ENCODE data around the gene MAGI2.

The MAGI2 gene

DNA sequence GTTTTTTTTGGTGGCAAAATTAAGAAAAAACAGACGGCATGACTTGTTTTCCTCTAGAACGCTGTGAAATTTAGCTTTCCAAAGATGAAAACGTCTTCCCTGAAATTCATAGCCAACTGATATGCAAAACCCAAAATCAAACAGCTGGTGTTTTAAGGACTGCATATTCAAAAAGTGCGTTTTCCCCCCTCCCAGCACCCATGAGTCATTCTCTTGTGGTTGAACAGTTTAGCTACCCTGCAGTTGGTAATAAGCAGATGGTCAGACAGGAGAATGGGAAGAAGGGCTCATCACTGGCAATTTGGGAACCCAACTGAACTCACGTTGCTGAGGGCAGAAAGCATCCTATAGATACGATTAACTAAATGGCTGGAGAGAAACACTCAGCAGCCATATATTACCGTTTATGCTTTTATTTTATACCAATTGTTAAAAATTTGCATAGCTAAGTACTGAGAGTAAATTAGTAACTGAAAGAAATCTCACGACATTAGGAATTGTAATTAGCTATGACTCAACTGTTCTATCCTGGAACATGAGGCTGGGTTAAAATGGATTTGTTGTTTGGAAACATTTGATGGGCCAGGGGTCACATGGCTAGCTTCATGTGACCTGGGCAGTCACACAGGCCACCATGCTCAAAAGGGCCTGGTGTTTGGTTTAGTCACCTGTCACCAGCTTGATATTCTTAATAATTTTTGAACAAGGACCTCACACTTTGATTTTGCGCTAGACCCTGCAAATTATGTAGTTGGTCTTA, 1311.8 kb downstream of the MAGI2 start:
- H3K4me3 ChIP-seq (ENCODE audit: low read depth, low read length) = no peak overlapping the region
- peak; percentile 8 for DNase-seq (ENCODE audit: low read depth)
- TF ChIP-seq, protein P1, sequence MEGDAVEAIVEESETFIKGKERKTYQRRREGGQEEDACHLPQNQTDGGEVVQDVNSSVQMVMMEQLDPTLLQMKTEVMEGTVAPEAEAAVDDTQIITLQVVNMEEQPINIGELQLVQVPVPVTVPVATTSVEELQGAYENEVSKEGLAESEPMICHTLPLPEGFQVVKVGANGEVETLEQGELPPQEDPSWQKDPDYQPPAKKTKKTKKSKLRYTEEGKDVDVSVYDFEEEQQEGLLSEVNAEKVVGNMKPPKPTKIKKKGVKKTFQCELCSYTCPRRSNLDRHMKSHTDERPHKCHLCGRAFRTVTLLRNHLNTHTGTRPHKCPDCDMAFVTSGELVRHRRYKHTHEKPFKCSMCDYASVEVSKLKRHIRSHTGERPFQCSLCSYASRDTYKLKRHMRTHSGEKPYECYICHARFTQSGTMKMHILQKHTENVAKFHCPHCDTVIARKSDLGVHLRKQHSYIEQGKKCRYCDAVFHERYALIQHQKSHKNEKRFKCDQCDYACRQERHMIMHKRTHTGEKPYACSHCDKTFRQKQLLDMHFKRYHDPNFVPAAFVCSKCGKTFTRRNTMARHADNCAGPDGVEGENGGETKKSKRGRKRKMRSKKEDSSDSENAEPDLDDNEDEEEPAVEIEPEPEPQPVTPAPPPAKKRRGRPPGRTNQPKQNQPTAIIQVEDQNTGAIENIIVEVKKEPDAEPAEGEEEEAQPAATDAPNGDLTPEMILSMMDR (conservative IDR thresholded peaks at IDR 0.05; ENCODE audit: low read depth, low read length) = no peak

DNA sequence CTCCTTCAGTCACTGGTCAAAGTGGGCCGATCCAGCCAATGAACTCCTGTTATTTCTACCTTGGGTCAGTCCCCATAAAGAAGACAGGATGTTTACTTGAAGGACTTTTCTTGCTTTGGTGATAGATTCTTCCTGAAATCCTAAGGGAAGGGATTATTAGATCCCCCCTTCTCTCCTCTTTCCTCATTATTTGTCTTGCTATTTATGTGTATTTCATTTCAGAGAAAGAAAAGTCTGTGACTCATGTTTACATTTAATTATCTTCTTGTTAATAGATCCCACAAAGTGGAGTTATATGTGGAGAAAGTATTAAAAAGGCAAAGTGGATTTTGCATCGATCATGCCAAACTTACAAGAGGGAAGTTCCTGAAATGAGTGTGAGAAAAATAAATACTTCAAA, 1313.4 kb downstream of the MAGI2 start:
- no peak for DNase-seq (ENCODE audit: low read depth)
- H3K4me3 ChIP-seq (ENCODE audit: low read depth, low read length) = no peak overlapping the region
- TF ChIP-seq, protein P1 (conservative IDR thresholded peaks at IDR 0.05; ENCODE audit: low read depth, low read length) = no peak

DNA sequence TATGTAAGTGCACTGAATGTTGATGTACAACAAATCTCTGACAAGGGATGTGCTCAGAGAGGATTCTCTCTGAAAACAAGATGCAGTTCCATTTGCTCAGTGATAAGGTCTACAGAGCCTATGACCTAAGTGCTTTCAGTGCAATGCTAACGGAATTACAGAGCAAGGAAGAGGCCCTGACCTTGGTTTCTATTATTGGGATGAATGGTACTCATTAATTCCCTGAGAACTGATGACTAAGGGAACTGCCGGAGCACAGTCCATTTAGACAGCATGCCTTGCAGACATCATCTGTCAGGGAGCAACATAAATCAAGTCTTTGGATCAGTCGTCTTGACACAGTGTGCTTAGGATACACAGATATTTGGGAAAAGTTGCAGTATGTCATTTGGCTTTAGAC, 1314.1 kb downstream of the MAGI2 start:
- TF ChIP-seq, protein P1 (conservative IDR thresholded peaks at IDR 0.05; ENCODE audit: low read depth, low read length) = no peak
- no peak for DNase-seq (ENCODE audit: low read depth)
- no peak overlapping the region for H3K4me3 ChIP-seq (ENCODE audit: low read depth, low read length)

DNA sequence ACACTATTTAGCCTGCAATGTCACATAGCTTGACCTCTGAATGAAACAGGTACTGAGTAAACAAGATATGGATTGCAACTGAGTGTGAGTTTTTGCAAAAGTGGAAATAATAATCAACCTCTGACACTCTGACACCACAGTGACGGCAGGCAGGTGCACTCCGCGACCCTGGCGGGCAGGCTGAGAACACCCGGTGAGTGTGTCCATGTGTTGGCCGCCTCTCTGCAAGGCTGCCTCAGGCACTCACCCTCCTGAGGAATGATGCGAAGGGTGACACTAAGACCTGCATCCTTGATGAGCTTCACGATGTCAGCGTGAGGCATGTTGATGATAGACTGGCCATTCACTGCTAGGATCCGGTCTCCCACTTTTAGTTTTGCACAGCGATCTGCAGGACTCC, 1318.7 kb downstream of the MAGI2 start:
- no peak for DNase-seq (ENCODE audit: low read depth)
- TF ChIP-seq, protein P1 (conservative IDR thresholded peaks at IDR 0.05; ENCODE audit: low read depth, low read length) = no peak
- no peak overlapping the region for H3K4me3 ChIP-seq (ENCODE audit: low read depth, low read length)

DNA sequence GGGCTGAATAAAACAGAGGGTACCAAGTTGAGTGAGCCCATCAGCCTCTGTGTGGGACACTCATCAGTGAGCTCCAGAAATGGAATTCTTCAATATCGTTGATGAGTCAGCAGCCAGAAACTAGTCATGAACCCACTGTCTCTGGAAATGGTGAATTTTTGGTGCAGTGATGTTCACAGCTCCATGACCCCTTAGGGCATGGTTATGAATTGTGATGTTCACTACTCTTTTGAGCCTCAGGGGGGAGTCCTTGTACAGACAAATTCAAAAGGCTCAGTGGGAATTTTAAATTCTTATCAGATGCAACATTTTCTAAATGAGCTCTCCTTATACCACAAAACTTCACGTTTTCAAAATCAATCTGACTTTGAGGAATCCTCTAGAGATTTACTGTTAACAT, 1319.2 kb downstream of the MAGI2 start:
- DNase-seq (ENCODE audit: low read depth) = peak; percentile 63
- TF ChIP-seq, protein P1 (conservative IDR thresholded peaks at IDR 0.05; ENCODE audit: low read depth, low read length) = peak; percentile 59
- H3K4me3 ChIP-seq (ENCODE audit: low read depth, low read length) = no peak overlapping the region

DNA sequence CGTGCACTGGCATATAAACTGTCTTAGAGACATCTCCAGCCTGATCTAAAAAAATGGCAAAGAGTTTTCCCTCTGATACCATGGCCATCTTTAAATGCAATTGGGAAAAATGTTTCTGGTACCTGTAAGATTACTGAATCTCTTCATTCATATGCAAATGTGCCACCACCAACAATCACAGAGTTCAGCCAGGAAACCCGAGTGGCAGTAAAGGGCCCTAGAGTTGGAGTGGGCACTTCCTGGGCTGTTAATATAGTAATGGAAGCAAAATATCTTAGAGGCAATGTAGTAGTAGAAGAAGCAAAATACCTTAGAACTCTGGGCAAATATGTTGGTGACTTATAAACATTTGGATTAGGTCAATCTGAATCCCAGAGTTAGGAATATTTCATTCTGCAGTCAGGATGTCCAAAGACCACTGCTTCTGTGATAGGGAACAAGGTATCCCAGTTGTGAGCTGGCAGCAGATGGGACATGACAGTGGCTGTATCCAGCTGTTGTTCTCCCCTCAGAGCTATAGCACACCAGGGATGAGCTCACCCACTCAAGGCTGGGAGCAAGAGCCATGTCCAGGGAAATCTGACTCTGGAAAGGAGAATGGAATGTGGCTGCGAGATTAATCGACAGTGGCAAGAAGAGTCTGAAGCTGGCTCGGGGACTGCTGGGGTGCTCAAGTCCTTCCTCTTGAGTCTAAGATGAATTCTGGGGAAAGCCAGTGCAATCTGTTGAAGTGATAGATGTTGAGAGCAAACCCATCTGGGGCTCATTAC, 1322.8 kb downstream of the MAGI2 start:
- no peak for DNase-seq (ENCODE audit: low read depth)
- TF ChIP-seq, protein P1 (conservative IDR thresholded peaks at IDR 0.05; ENCODE audit: low read depth, low read length) = no peak
- no peak overlapping the region for H3K4me3 ChIP-seq (ENCODE audit: low read depth, low read length)

All from choroid plexus epithelial cell (primary cell).